CD8-positive, alpha-beta memory T cell (primary cell): ENCODE data around the gene PALB2. TPM values are rescaled to one million over a fixed set of nuclear protein-coding genes. Genes with fewer than 3 reads are reported as not detected.
"Not testable (repeated sequence)": the region's sequence is repeated elsewhere in the genome, so short reads cannot be mapped to it uniquely, and the experiment has no call there.

Experiments used
- CTCF ChIA-PET: fragments of 350-600 bp; sonication (Branson Sonifier 250); formaldehyde crosslinking; loops from one replicate; lab custom pipeline; 2021; ENCODE audit warnings: antibody characterized with exemption; lab: Charles Lee
- POLR2A ChIA-PET: fragments of 350-600 bp; sonication (Branson Sonifier 250); formaldehyde crosslinking; loops from one replicate; lab custom pipeline; 2021; ENCODE audit warnings: antibody characterized with exemption; lab: Charles Lee
- DNase-seq, 5 donors: peaks; one replicate each; pipeline versions ENCODE4 v3.0.0 to v3.0.0-alpha.2; 2020 to 2022; ENCODE audit warnings: mixed read lengths in 1 of 5
- H3K27ac ChIP-seq: one replicate; pipeline ENCODE4 v1.7.0; 2013; ENCODE audit warnings: low read depth, mild to moderate bottlenecking, low read length, moderate library complexity
- H3K27me3 ChIP-seq: 2 replicates; pipeline ENCODE4 v1.7.0; 2013; ENCODE audit warnings: low read length, mild to moderate bottlenecking; ENCODE audit not compliant: insufficient read depth, poor library complexity, severe bottlenecking
- H3K36me3 ChIP-seq: 2 replicates; pipeline ENCODE4 v1.7.0; 2013; ENCODE audit warnings: mild to moderate bottlenecking, low read length, moderate library complexity; ENCODE audit not compliant: insufficient read depth
- H3K4me1 ChIP-seq: 2 replicates; pipeline ENCODE4 v1.7.0; 2013; ENCODE audit warnings: mild to moderate bottlenecking, low read length, moderate library complexity; ENCODE audit not compliant: insufficient read depth
- H3K4me3 ChIP-seq: 2 replicates; pipeline ENCODE4 v1.7.0; 2013; ENCODE audit warnings: mild to moderate bottlenecking, low read length
- H3K9me3 ChIP-seq: 2 replicates; pipeline ENCODE4 v1.7.0; 2013; ENCODE audit warnings: mild to moderate bottlenecking, low read length
- H3K27ac Mint-ChIP-seq, 8 donors: one replicate each; pipeline ENCODE4 v1.8.0; 2020 to 2021; ENCODE audit warnings: mixed read lengths in 8 of 8, mild to moderate bottlenecking in 6 of 8, inconsistent platforms in 3 of 8, moderate library complexity in 3 of 8
- H3K27me3 Mint-ChIP-seq, 2 donors: one replicate each; pipeline ENCODE4 v1.8.0; 2020 to 2021; ENCODE audit warnings: mixed read lengths in 2 of 2, mild to moderate bottlenecking in 1 of 2, moderate library complexity in 1 of 2
- H3K36me3 Mint-ChIP-seq, 3 donors: one replicate each; pipeline ENCODE4 v1.8.0; 2020 to 2021; ENCODE audit warnings: mixed read lengths in 3 of 3, inconsistent platforms in 1 of 3, mild to moderate bottlenecking in 1 of 3
- H3K4me1 Mint-ChIP-seq, 3 donors: one replicate each; pipeline ENCODE4 v1.8.0; 2020 to 2021; ENCODE audit warnings: mixed read lengths in 3 of 3, inconsistent platforms in 1 of 3, mild to moderate bottlenecking in 1 of 3
- H3K4me3 Mint-ChIP-seq, 7 donors: one replicate each; pipeline ENCODE4 v1.8.0; 2020 to 2021; ENCODE audit warnings: mixed read lengths in 7 of 7, mild to moderate bottlenecking in 6 of 7, moderate library complexity in 4 of 7, inconsistent platforms in 2 of 7
- H3K9me3 Mint-ChIP-seq, 5 donors: one replicate each; pipeline ENCODE4 v1.8.0; 2020 to 2022; ENCODE audit warnings: mixed read lengths in 5 of 5, mild to moderate bottlenecking in 3 of 5, moderate library complexity in 2 of 5, inconsistent platforms in 1 of 5
- polyA plus RNA-seq: library from polyadenylated mRNA; unstranded; fragments of 300-500 nt; fragmentation: Illumina TruSeq; gene quantifications from one replicate; pipeline ENCODE4 v1.2.3, GENCODE V29; 2021
- total RNA-seq, 2 experiments: library from RNA; stranded (reverse); gene quantifications; one replicate each; pipeline ENCODE4 v1.2.3, GENCODE V29; 2021

The PALB2 gene
- total and polyA plus RNA-seq, 3 experiments from 2014 or later, result 9.3 to 27.8 (median 27.7) TPM

GRCh38 chr16:23587726-23588125 lies 53.4 kb downstream of the PALB2 start:
- CTCF ChIA-PET, result no interaction called here
- H3K4me1 Mint-ChIP-seq, result peaks cover 9 to 21% (median 17%) of the 10 kb centered on the region in 3 donors

GRCh38 chr16:23584186-23585076 lies 56.7 kb downstream of the PALB2 start:
- no peaks in the 10 kb centered on the region for H3K27me3 Mint-ChIP-seq
- no peaks in the 10 kb centered on the region for H3K9me3 Mint-ChIP-seq
- Histone ChIP-seq H3K4me1 (no peaks in the 10 kb centered on the region), H3K9me3 (no peaks in the 10 kb centered on the region), H3K4me3 (no peak overlapping the region), H3K36me3 (peaks cover 32% of the 10 kb centered on the region), H3K27ac (no peak overlapping the region), H3K27me3 (no peaks in the 10 kb centered on the region)
- H3K4me3 Mint-ChIP-seq, result no peak overlapping the region
- POLR2A ChIA-PET, result no interaction called here
- peaks cover 0 to 3% (median 3%) of the 10 kb centered on the region in 3 donors for H3K4me1 Mint-ChIP-seq
- peaks cover 2 to 86% (median 22%) of the 10 kb centered on the region in 3 donors for H3K36me3 Mint-ChIP-seq
- CTCF ChIA-PET, result no interaction called here
- H3K27ac Mint-ChIP-seq, result peak overlapping the region in 2 of 8 donors; percentile 47 to 66
- DNase-seq, result no peak

More at GRCh38 chr16:23587726-23588125, 53.4 kb downstream of the PALB2 start:
- peak overlapping the region in 1 of 8 donors; percentile 31 for H3K27ac Mint-ChIP-seq
- no peaks in the 10 kb centered on the region for H3K9me3 ChIP-seq
- DNase-seq, result no peak
- H3K36me3 ChIP-seq, result peaks cover 47% of the 10 kb centered on the region
- no peaks in the 10 kb centered on the region for H3K27me3 ChIP-seq
- no peak overlapping the region for H3K27ac ChIP-seq
- POLR2A ChIA-PET, result no interaction called here
- no peak overlapping the region for H3K4me3 ChIP-seq
- H3K9me3 Mint-ChIP-seq, result no peaks in the 10 kb centered on the region
- no peak overlapping the region for H3K4me3 Mint-ChIP-seq
- H3K36me3 Mint-ChIP-seq, result peaks cover 6 to 88% (median 22%) of the 10 kb centered on the region in 3 donors
- H3K27me3 Mint-ChIP-seq, result no peaks in the 10 kb centered on the region
- no peaks in the 10 kb centered on the region for H3K4me1 ChIP-seq

- CTCF ChIA-PET, H3K4me1 Mint-ChIP-seq, DNase-seq, POLR2A ChIA-PET, H3K9me3 Mint-ChIP-seq, H3K4me3 ChIP-seq, H3K27me3 ChIP-seq, H3K27me3 Mint-ChIP-seq, H3K27ac Mint-ChIP-seq, H3K27ac ChIP-seq, H3K4me3 Mint-ChIP-seq, H3K4me1 ChIP-seq, H3K9me3 ChIP-seq: not testable (repeated sequence)
- peaks cover 32% of the 10 kb centered on the region for H3K36me3 ChIP-seq
- H3K36me3 Mint-ChIP-seq, result peaks cover 4 to 86% (median 23%) of the 10 kb centered on the region in 3 donors
Measured at GRCh38 chr16:23583271-23583670, 57.8 kb downstream of the PALB2 start.

GRCh38 chr16:23581764-23582163 lies 59.3 kb downstream of the PALB2 start:
- Histone ChIP-seq H3K9me3 (no peaks in the 10 kb centered on the region), H3K4me3 (no peak overlapping the region), H3K27me3 (no peaks in the 10 kb centered on the region), H3K36me3 (peaks cover 21% of the 10 kb centered on the region), H3K27ac (no peak overlapping the region), H3K4me1 (no peaks in the 10 kb centered on the region)
- Mint-ChIP-seq H3K4me1 (no peaks in the 10 kb centered on the region), H3K27me3 (no peaks in the 10 kb centered on the region), H3K27ac (peak overlapping the region in 1 of 8 donors; percentile 6), H3K9me3 (no peaks in the 10 kb centered on the region), H3K4me3 (no peak overlapping the region), H3K36me3 (peaks cover 4 to 84% (median 20%) of the 10 kb centered on the region in 3 donors)
- ChIA-PET POLR2A (no interaction called here), CTCF (interaction anchor here (0.7 kb wide), 1 partner anchor 96 kb away, joined by 3 read pairs; no protein-coding TSS in a partner anchor)
- no peak for DNase-seq

- Histone ChIP-seq H3K9me3 (no peaks in the 10 kb centered on the region), H3K36me3 (peaks cover 11% of the 10 kb centered on the region), H3K27ac (no peak overlapping the region), H3K27me3 (no peaks in the 10 kb centered on the region), H3K4me3 (no peak overlapping the region), H3K4me1 (no peaks in the 10 kb centered on the region)
- Mint-ChIP-seq H3K4me3 (no peak overlapping the region), H3K36me3 (peaks cover 4 to 87% (median 15%) of the 10 kb centered on the region in 3 donors), H3K4me1 (no peaks in the 10 kb centered on the region), H3K27me3 (no peaks in the 10 kb centered on the region), H3K27ac (peak overlapping the region in 1 of 8 donors; percentile 17), H3K9me3 (no peaks in the 10 kb centered on the region)
- CTCF ChIA-PET, result no interaction called here
- POLR2A ChIA-PET, result no interaction called here
- no peak for DNase-seq
Measured at GRCh38 chr16:23580391-23580790, 60.7 kb downstream of the PALB2 start.

- Histone ChIP-seq H3K4me3 (no peak overlapping the region), H3K36me3 (peaks cover 5% of the 10 kb centered on the region), H3K9me3 (no peaks in the 10 kb centered on the region), H3K27ac (no peak overlapping the region), H3K4me1 (no peaks in the 10 kb centered on the region), H3K27me3 (no peaks in the 10 kb centered on the region)
- no peaks in the 10 kb centered on the region for H3K4me1 Mint-ChIP-seq
- no peaks in the 10 kb centered on the region for H3K27me3 Mint-ChIP-seq
- no peaks in the 10 kb centered on the region for H3K9me3 Mint-ChIP-seq
- POLR2A ChIA-PET, result no interaction called here
- H3K4me3 Mint-ChIP-seq, result no peak overlapping the region
- H3K27ac Mint-ChIP-seq, result no peak overlapping the region
- peaks cover 4 to 83% (median 12%) of the 10 kb centered on the region in 3 donors for H3K36me3 Mint-ChIP-seq
- CTCF ChIA-PET, result no interaction called here
- no peak for DNase-seq
Measured at GRCh38 chr16:23579371-23579770, 61.7 kb downstream of the PALB2 start.

GRCh38 chr16:23578101-23578830 lies 62.8 kb downstream of the PALB2 start:
- no peak overlapping the region for H3K4me3 ChIP-seq
- POLR2A ChIA-PET, result no interaction called here
- H3K27ac Mint-ChIP-seq, result no peak overlapping the region

GRCh38 chr16:23577493-23577892 lies 63.6 kb downstream of the PALB2 start:
- H3K27ac Mint-ChIP-seq, result peak overlapping the region in 2 of 8 donors; percentile 43 to 71
- ChIA-PET POLR2A (no interaction called here), CTCF (no interaction called here)
- DNase-seq, result no peak
- H3K36me3 Mint-ChIP-seq, result peaks cover 4 to 90% (median 9%) of the 10 kb centered on the region in 3 donors
- H3K9me3 Mint-ChIP-seq, result no peaks in the 10 kb centered on the region
- no peaks in the 10 kb centered on the region for H3K27me3 ChIP-seq
- peaks cover 10% of the 10 kb centered on the region for H3K36me3 ChIP-seq
- no peaks in the 10 kb centered on the region for H3K27me3 Mint-ChIP-seq
- H3K4me1 ChIP-seq, result no peaks in the 10 kb centered on the region
- no peaks in the 10 kb centered on the region for H3K9me3 ChIP-seq
- H3K4me3 Mint-ChIP-seq, result no peak overlapping the region
- no peaks in the 10 kb centered on the region for H3K4me1 Mint-ChIP-seq
- no peak overlapping the region for H3K27ac ChIP-seq
- no peak overlapping the region for H3K4me3 ChIP-seq

More at GRCh38 chr16:23578101-23578830, 62.8 kb downstream of the PALB2 start:
- Mint-ChIP-seq H3K4me3 (no peak overlapping the region), H3K27me3 (no peaks in the 10 kb centered on the region), H3K9me3 (no peaks in the 10 kb centered on the region), H3K36me3 (peaks cover 4 to 88% (median 9%) of the 10 kb centered on the region in 3 donors), H3K4me1 (no peaks in the 10 kb centered on the region)
- Histone ChIP-seq H3K4me1 (no peaks in the 10 kb centered on the region), H3K27ac (no peak overlapping the region), H3K27me3 (no peaks in the 10 kb centered on the region), H3K36me3 (peaks cover 10% of the 10 kb centered on the region), H3K9me3 (no peaks in the 10 kb centered on the region)
- no peak for DNase-seq
- CTCF ChIA-PET, result no interaction called here
